Activated B cell treated with CpG ODN at 0.5 μM for 24 hours (primary cell): ENCODE measurements around the gene CSNK1A1L. TPM values are rescaled to one million over a fixed set of nuclear protein-coding genes. Genes with fewer than 3 reads are reported as not detected.

Experiments used
- ATAC-seq: fragments of 200-7000 bp; cut with Tn5 transposase; one replicate; pipeline ENCODE4 v1.10.0; 2021; ENCODE audit warnings: low read depth, mild to moderate bottlenecking, moderate library complexity
- CTCF ChIA-PET: fragments of 350-600 bp; sonication (Branson Sonifier 250); formaldehyde crosslinking; loops from one replicate; lab custom pipeline; 2021; ENCODE audit warnings: antibody characterized with exemption; lab: Charles Lee
- POLR2A ChIA-PET: fragments of 350-600 bp; sonication (Branson Sonifier 250); formaldehyde crosslinking; loops from one replicate; lab custom pipeline; 2021; ENCODE audit warnings: antibody characterized with exemption; lab: Charles Lee
- DNase-seq: peaks from one replicate; pipeline ENCODE4 v3.0.0; 2022
- H3K27ac Mint-ChIP-seq: one replicate; pipeline ENCODE4 v1.8.0; 2020; ENCODE audit warnings: mixed read lengths
- H3K27me3 Mint-ChIP-seq: one replicate; pipeline ENCODE4 v1.8.0; 2021; ENCODE audit warnings: mixed read lengths
- H3K36me3 Mint-ChIP-seq: one replicate; pipeline ENCODE4 v1.8.0; 2021; ENCODE audit warnings: low read depth, mixed read lengths
- H3K4me1 Mint-ChIP-seq: one replicate; pipeline ENCODE4 v1.8.0; 2021; ENCODE audit warnings: mixed read lengths
- H3K4me3 Mint-ChIP-seq: one replicate; pipeline ENCODE4 v1.8.0; 2020; ENCODE audit warnings: mild to moderate bottlenecking, mixed read lengths
- H3K9me3 Mint-ChIP-seq: one replicate; pipeline ENCODE4 v1.8.0; 2020; ENCODE audit warnings: mixed read lengths
- CTCF ChIP-seq: fragments of 200-600 bp; IDR thresholded peaks from one replicate; pipeline ENCODE4 v1.8.0; 2022; ENCODE audit warnings: antibody characterized with exemption, mild to moderate bottlenecking
- intact Hi-C: fragments of 100-400 bp; cut with micrococcal nuclease; formaldehyde crosslinking; loops from one replicate; pipeline ENCODE4 v1.15.1; 2024
- total RNA-seq: library from RNA; stranded (reverse); gene quantifications from 2 replicates; pipeline ENCODE4 v1.2.3, GENCODE V29; 2022

CSNK1A1L gene
- total RNA-seq, 1 donor from 2014 or later = not detected

- Mint-ChIP-seq H3K4me1 (no peaks in the 10 kb centered on the region), H3K9me3 (no peaks in the 10 kb centered on the region), H3K36me3 (no peaks in the 10 kb centered on the region), H3K4me3 (no peak overlapping the region), H3K27me3 (no peaks in the 10 kb centered on the region), H3K27ac (no peak overlapping the region)
- ATAC-seq = no peak
- CTCF ChIA-PET = no interaction called here
- POLR2A ChIA-PET = no interaction called here
- intact Hi-C loops = no loop called here
- no peak for DNase-seq
- TF ChIP-seq CTCF = no peak
Measured at GRCh38 chr13:37136633-37137032, 31.2 kb upstream of the CSNK1A1L start.

GRCh38 chr13:37136187-37136586 is 30.7 kb upstream of the CSNK1A1L start:
- no peak for TF ChIP-seq CTCF
- Mint-ChIP-seq H3K9me3 (no peaks in the 10 kb centered on the region), H3K27me3 (no peaks in the 10 kb centered on the region), H3K36me3 (no peaks in the 10 kb centered on the region), H3K27ac (no peak overlapping the region), H3K4me1 (no peaks in the 10 kb centered on the region), H3K4me3 (no peak overlapping the region)
- POLR2A ChIA-PET = no interaction called here
- CTCF ChIA-PET = no interaction called here
- DNase-seq = no peak
- ATAC-seq = no peak
- intact Hi-C loops = no loop called here

- no peaks in the 10 kb centered on the region for H3K9me3 Mint-ChIP-seq
- DNase-seq (no peak), ATAC-seq (no peak)
- H3K27me3 Mint-ChIP-seq = no peaks in the 10 kb centered on the region
- no peaks in the 10 kb centered on the region for H3K4me1 Mint-ChIP-seq
- H3K36me3 Mint-ChIP-seq = no peaks in the 10 kb centered on the region
- POLR2A ChIA-PET = no interaction called here
- CTCF ChIA-PET = no interaction called here
- no peak overlapping the region for H3K4me3 Mint-ChIP-seq
- intact Hi-C loops = no loop called here
- no peak overlapping the region for H3K27ac Mint-ChIP-seq
- no peak for TF ChIP-seq CTCF
Measured at GRCh38 chr13:37134411-37135041, 29.1 kb upstream of the CSNK1A1L start.

- intact Hi-C loops = no loop called here
- no peak overlapping the region for H3K27ac Mint-ChIP-seq
- H3K4me1 Mint-ChIP-seq = no peaks in the 10 kb centered on the region
- no peak for TF ChIP-seq CTCF
- H3K27me3 Mint-ChIP-seq = no peaks in the 10 kb centered on the region
- H3K36me3 Mint-ChIP-seq = no peaks in the 10 kb centered on the region
- ChIA-PET POLR2A (no interaction called here), CTCF (no interaction called here)
- ATAC-seq (no peak), DNase-seq (no peak)
- H3K4me3 Mint-ChIP-seq = no peak overlapping the region
- H3K9me3 Mint-ChIP-seq = no peaks in the 10 kb centered on the region
Measured at GRCh38 chr13:37132211-37132610, 26.7 kb upstream of the CSNK1A1L start.

- H3K9me3 Mint-ChIP-seq = no peaks in the 10 kb centered on the region
- ATAC-seq (no peak), DNase-seq (no peak)
- no peaks in the 10 kb centered on the region for H3K27me3 Mint-ChIP-seq
- intact Hi-C loops = no loop called here
- H3K4me1 Mint-ChIP-seq = no peaks in the 10 kb centered on the region
- no peak overlapping the region for H3K27ac Mint-ChIP-seq
- CTCF ChIA-PET = no interaction called here
- no peak for TF ChIP-seq CTCF
- no peak overlapping the region for H3K4me3 Mint-ChIP-seq
- POLR2A ChIA-PET = no interaction called here
- H3K36me3 Mint-ChIP-seq = no peaks in the 10 kb centered on the region
Measured at GRCh38 chr13:37131092-37131491, 25.6 kb upstream of the CSNK1A1L start.
